GM12878 (cell line): ENCODE results near the gene PKN2. TPM values are rescaled to one million over a fixed set of nuclear protein-coding genes. Genes with fewer than 3 reads are reported as not detected.

Experiments
- CEBPZ ChIP-seq: fragments of 150-350 bp; IDR thresholded peaks from 2 replicates; pipeline ENCODE4 v1.6.1; 2016; ENCODE audit warnings: low read depth, low read length
- PBX3 ChIP-seq: IDR thresholded peaks from 2 replicates; pipeline ENCODE4 v1.6.1; 2011; ENCODE audit warnings: mild to moderate bottlenecking, low read depth, low read length, moderate library complexity; ENCODE audit not compliant: insufficient replicate concordance
- ZBTB4 ChIP-seq: fragments of 450-650 bp; formaldehyde crosslinking; IDR thresholded peaks from 2 replicates; pipeline ENCODE4 v1.4.0; 2022; ENCODE audit warnings: mild to moderate bottlenecking, moderate library complexity
- polyA plus RNA-seq, 11 experiments: library from polyadenylated mRNA; depleted of rRNA in 4 of 11; unstranded in 6 of 11; stranded (reverse) in 5 of 11; fragments of >200 nt; fragmentation: Nextera tagmentation in 4 of 11; fragmentation: Illumina TruSeq in 1 of 11; extraction: Ambion mirVana in 4 of 11; extraction: Trizol in 1 of 11; gene quantifications; 1 replicate in 1 of 11; 2 replicates in 10 of 11; pipeline versions ENCODE4 v1.2.1 to v1.2.3, GENCODE V29; 2011 to 2016; ENCODE audit warnings: inconsistent platforms in 2 of 11, missing spikeins in 2 of 11, low read depth in 1 of 11
- total RNA-seq, 4 experiments: library from RNA; depleted of rRNA in 3 of 4; stranded (reverse); fragments of >200 nt in 3 of 4; fragmentation: Illumina TruSeq in 1 of 4; extraction: Trizol in 1 of 4; gene quantifications; 2 replicates each; pipeline versions ENCODE4 v1.2.1 to v1.2.3, GENCODE V29; 2013 to 2021

PKN2 gene
- total and polyA plus RNA-seq, 10 of the 15 experiments (the other 5 are each of a cell fraction or from before 2014, with no cell fraction given): 2.6 to 18.3 (median 12.9) TPM

DNA sequence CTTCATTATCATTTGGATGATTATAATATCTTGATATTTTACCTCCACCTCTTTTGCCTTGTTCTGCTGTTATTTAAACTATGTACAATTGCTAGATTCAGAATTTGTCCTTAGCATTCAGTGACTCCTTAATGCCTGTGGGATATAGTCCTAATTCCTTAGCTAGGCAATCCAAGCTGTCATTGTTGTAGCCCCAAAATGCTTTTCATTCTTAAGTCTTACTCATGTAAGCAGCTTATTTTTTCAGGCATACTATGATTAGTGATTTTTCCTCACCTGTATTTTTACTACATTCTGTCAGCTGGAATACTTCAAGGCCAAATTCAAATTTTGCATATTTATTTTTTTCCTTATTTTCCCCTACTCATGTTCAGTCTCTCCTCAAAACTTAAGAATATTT, 13.4 kb downstream of the PKN2 start (continued):
- TF ChIP-seq CEBPZ: no peak
- TF ChIP-seq ZBTB4: no peak
- TF ChIP-seq PBX3: no peak
